GM19025 (cell line): ENCODE measurements around the gene ATP8B4.

Source experiments
- ATAC-seq: cut with Tn5 transposase; IDR thresholded peaks from one replicate; pipeline ENCODE4 v1.9.1; 2021; ENCODE audit warnings: mild to moderate bottlenecking, low read depth, moderate library complexity; ENCODE audit not compliant: unreplicated experiment

ATP8B4 gene

GRCh38 chr15:49902685-49903501, 216.1 kb downstream of the ATP8B4 start:
- ATAC-seq = no peak

DNA sequence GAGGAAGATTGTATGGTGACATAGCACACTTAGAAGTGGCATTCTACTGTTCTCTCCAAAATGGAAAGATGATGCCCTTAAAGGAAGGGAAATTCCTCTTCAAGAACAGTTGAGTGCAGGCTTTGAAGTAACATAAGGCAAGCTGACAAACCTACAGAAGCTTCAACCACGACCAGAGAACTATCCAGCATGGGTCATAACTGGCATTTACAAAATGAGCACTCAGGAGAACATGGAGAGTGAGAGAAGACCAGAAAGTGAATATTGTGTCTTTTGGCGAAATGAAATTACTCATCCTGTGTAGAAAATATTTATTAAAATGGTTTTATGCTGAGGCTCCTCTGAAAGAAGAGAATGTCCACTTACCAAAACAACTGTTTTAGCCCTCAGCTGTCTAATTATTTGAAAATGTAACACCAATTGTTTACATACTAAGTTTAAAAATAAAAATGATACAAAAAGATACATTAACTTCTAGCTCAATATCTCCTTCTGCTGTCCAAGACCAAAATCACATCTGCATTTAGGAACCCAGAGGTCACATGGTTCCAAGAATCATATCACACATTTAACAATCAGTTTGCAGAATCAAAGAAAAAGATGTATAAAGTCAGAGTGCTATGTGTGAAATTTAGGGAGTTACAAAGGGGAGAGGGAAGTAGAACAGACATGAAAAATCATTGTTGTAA, 216.9 kb downstream of the ATP8B4 start:
- no peak for ATAC-seq

DNA sequence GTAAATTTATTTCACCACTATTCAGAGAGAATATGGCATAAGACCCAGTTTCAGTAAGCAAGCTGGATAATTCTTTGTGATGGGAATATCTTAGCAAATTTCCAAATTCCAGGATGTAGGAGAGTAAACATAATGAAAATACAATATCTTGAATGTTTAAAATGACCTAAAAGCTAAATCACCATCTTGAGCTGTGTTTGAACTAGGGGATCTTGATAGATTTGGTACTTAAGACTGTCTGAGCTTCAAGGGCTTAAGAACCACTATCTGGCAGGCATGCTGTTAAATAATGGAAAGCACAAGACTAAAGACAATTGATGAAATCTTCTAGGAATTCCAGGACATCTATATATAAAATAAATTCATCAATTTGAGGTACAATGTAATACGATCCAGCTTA, 217.7 kb downstream of the ATP8B4 start:
- no peak for ATAC-seq

- ATAC-seq = no peak
Measured at GRCh38 chr15:49900903-49901235, 218.2 kb downstream of the ATP8B4 start.

GRCh38 chr15:49900006-49900902, 218.8 kb downstream of the ATP8B4 start:
- no peak for ATAC-seq

DNA sequence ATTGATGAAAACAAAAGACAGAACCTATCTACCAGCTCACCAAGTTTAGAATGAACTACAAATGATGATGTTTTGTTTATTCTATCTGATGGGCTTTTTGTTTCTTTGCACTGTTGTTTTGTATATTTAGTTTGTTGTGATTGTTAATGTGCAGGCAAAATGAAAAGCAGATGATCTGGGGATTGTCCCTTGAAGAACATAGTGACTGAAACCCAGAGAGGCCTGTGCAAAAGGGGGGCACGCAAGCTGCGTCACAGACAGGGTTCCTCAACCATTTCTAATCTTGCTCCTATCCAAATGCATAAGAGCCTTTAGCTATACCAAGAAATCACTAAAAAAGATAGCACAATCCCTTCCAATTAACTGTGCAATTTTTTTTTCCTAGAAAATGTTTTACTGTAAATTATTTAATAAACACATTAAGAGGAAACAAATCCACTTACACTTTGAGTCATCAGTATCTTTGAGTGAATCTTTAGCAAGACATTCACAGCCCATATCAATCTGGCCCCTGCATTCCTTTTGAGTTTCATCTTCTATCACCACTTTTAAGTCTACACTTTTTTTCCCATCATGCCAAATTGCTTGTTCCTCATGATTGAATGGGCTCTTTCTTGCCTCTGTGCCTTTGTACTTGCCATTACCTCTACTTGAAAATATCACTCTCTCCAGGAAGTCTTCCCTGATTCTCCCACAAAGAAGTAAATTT, 220.3 kb downstream of the ATP8B4 start:
- ATAC-seq = no peak

GRCh38 chr15:49898097-49898496, 220.9 kb downstream of the ATP8B4 start:
- ATAC-seq = no peak

GRCh38 chr15:49895347-49896223, 223.4 kb downstream of the ATP8B4 start:
- ATAC-seq = no peak

DNA sequence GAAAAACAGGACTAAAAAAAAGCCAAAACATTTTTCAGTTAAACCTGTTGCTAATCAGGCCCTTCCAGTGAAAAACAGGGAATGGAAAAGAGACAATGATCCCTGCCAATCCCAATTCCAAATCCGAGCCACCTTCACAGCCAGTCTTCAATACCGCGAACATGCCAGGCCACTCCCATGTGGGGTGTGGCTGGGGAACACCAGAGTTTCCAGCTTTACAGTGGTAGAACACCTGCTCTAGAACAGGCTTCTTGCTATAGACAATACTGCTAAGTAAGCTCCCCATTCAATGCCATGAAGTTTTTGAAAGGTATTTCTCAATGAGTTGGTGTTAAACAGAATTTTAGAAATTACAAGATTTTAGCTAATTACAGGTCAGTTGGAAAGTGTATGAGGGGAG, 228.3 kb downstream of the ATP8B4 start:
- ATAC-seq = no peak

GRCh38 chr15:49889536-49889935, 229.5 kb downstream of the ATP8B4 start:
- no peak for ATAC-seq

DNA sequence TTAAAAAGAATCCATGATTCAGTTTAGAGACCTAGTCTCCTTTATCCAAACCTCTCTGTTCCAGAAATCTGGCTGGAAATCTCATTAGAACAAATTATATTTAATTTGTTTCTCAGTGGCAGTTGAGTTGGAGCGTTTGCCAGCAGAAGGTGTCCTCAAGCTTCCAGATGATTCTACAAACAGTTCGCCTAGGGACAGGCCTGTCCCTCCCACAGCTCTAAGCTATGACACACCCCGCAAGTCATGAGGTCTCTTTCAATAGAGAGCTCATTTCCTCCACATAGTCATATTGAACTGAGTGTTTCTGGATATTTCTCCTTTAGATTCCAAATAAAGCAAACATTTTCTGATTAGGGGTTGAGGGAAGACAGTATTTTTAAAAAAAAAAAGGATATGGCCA, 230.3 kb downstream of the ATP8B4 start:
- no peak for ATAC-seq

DNA sequence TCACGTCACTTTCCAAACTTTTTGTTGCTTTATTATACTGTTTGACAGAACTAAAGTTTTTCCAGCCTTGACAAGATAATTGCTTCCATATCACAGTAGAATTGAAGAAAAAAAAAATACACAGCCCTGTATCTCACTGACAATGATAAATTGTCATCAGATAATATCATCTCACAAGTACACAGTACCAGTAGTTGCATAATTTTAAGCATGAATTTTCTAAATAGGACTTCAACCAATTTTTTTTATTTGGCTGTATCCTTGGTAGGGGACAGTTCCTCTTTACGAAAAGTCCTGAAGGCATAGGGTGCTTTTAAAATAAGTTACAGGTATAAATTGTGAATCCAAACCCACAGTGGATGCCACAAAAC, 230.7 kb downstream of the ATP8B4 start:
- no peak for ATAC-seq

- ATAC-seq = no peak
Measured at GRCh38 chr15:49887659-49888322, 231.2 kb downstream of the ATP8B4 start.

DNA sequence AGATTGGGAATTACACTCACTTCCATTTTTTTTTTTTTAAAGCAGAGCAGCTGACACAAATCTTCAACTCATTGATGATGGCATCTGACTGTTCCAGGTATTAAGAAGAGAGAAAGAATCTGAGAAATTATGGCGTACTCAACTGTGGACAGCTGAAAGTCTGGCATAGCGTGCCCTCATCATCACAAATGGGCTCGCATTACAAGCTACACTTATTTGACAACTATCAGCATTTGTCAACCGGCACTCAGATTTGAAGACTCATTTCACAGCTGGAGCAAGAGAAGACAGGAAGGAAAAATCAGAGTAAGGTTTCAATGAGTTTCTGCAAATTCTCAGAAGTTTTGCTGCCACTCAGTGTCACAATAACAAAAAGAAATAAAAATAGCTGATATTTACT, 235.9 kb downstream of the ATP8B4 start:
- ATAC-seq = no peak

- ATAC-seq = no peak
Measured at GRCh38 chr15:49881866-49882265, 237.2 kb downstream of the ATP8B4 start.

DNA sequence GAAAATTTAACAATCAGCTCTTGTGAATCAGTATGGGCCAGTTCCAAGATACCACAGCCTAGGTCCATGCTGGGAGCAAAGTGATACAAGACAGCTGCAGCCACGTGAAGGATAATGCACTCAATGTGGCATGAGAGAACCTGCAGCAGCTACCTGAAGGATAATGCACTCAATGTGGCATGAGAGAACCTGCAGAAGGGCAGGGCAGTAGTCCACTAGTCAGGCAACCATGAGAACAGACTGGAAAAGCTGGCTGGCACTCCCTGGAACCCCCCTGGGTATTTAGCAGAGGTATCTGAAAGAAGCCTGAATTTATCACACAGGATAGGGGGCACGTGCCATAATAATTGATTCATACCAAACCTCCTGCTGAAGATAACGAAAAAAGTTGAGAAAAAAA, 237.6 kb downstream of the ATP8B4 start:
- no peak for ATAC-seq

GRCh38 chr15:49877873-49878521, 241.0 kb downstream of the ATP8B4 start:
- ATAC-seq = no peak

GRCh38 chr15:49877117-49877872, 241.7 kb downstream of the ATP8B4 start:
- ATAC-seq = no peak
